ENCODE measurements around the gene STEAP3.

Gene STEAP3

DNA sequence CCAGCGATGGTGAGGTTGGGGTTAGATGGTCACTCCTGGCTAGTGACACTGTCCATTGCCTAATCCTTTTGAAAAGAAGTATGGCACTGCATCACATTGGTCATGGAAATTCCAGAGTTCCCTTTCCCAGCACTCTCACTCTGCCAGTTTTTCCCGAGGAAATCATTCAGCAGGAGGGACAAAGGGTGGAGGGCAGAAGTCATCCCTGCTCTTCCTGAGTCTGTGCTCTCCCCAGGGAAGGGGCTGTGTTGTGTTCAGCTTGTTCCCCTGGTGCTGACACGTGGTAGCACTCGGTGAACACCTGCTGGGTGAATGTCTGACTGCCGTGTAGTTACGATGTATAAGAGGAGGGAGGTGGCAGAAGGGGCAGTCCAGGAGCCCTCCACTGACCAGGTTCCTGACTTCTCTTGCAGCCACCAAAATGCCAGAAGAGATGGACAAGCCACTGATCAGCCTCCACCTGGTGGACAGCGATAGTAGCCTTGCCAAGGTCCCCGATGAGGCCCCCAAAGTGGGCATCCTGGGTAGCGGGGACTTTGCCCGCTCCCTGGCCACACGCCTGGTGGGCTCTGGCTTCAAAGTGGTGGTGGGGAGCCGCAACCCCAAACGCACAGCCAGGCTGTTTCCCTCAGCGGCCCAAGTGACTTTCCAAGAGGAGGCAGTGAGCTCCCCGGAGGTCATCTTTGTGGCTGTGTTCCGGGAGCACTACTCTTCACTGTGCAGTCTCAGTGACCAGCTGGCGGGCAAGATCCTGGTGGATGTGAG, 21.6 kb downstream of the STEAP3 start:
- in situ Hi-C loops (cut with MboI; ENCODE audit: low sequenced_read_pairs) = no loop called here

DNA sequence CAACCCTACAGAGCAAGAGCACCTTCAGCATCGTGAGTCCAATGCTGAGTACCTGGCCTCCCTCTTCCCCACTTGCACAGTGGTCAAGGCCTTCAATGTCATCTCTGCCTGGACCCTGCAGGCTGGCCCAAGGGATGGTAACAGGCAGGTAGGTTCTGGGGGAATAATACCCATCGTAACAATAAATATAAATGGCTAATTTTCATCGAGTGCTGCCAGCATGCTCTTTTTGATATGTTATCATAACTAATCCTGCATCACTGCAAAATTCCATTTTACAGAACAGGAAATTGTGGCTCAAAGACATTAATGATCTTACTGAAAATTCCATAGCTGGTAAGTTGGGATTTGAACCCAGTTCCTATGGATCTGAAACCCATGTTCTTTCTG, 22.2 kb downstream of the STEAP3 start:
- in situ Hi-C loops (cut with MboI; ENCODE audit: low sequenced_read_pairs) = no loop called here

DNA sequence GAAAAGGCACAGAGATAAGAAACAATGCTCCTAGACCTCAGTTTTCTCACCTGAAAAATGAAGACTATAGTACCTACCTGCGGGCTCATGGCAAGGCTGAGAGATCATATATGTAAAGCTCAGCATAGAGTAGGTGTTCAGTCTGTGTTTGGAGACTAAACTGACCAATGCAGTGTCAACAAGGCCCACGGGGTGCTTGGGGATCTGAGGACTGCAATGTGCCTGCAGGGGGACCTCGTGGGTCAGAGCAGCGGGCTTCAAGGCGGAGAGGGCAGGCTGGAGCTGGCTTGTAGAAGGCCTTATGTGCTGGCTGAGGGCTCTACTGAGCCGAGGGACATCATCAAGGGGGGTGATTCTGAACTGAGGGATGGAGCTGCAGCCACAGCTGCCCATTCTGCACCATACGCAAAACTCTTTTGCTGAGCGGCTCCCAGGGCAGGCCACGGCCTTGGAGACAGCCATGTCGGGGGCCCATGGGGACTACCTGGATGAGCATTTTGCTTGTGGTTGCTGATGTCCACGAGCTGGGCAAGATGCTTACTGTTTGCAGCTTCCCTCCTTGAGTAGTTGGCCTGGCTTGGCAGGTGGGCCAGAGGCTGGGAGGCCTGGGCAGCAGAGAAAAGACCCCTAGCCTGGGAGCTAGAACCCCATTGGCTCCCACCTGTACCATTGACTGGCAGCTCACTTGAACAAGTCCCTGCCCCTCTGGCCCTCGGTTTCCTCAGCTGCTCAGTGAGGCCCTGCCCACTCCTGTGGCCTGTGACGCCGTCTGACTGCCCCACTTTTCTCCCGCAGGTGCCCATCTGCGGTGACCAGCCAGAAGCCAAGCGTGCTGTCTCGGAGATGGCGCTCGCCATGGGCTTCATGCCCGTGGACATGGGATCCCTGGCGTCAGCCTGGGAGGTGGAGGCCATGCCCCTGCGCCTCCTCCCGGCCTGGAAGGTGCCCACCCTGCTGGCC, 23.5 kb downstream of the STEAP3 start:
- in situ Hi-C loops (cut with MboI; ENCODE audit: low sequenced_read_pairs) = no loop called here

DNA sequence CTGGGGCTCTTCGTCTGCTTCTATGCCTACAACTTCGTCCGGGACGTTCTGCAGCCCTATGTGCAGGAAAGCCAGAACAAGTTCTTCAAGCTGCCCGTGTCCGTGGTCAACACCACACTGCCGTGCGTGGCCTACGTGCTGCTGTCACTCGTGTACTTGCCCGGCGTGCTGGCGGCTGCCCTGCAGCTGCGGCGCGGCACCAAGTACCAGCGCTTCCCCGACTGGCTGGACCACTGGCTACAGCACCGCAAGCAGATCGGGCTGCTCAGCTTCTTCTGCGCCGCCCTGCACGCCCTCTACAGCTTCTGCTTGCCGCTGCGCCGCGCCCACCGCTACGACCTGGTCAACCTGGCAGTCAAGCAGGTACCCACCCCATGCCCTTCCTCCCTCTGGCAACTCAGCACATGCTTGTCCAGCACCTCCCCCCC, 24.2 kb downstream of the STEAP3 start:
- in situ Hi-C loops (cut with MboI; ENCODE audit: low sequenced_read_pairs) = no loop called here

DNA sequence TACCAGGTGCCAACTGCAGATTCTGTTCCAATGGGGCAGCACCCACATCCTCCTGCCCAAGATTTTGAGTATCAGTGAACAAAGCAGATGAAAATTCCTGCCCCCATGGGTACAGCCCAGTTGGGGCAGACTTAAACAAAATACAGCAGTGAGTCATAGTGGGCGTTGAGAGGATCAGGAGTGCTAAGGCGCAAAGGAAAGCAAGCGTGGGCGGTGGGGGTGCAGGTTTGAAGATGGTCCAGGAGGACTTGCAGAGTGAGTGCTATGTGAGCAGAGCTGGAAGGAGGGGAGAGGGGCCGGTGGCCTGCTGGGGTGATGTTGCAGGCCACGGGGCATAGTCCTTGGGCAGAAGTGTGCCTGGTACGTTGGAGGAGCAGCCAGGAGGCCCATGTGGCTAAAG, 24.7 kb downstream of the STEAP3 start:
- in situ Hi-C loops (cut with MboI; ENCODE audit: low sequenced_read_pairs) = no loop called here

DNA sequence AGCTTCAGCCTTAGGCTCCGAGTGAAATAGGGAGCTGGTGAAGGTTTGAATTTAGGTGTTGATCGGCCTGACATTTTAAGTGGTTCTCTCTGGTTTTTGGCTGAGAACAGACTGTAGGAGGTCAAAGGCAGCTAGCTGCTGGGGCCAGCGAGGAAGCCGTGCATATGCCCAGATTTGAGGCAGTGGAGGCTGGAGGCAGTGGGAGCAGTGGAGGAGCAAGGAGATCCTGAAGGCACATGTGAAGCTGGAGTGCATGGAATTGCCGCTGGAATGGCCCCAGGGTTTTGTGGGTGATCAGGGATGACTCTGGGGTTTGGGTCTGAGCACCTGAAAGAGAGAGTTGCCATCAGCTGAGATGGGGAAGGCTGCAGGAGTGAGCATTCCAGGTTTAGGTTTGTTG, 25.1 kb downstream of the STEAP3 start:
- in situ Hi-C loops (cut with MboI; ENCODE audit: low sequenced_read_pairs) = no loop called here

DNA sequence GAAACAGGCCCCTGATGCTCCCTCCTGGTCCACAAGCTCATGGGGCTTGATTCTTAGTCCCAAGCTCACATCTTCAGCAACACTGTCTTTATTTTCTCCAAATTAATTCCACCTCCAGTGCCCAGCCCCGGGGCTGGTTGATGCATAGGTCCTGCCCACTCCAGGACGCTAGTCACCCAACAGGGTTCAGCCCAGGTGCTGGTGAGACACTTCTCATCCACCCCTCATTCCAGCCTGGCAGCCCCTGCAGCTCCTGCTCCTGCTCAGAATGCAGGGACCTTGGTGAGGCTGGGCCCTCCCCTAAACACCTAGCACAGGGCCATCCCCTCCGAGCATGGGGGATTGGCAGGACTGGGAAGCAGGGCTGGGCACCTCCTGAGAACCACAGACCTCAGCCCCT, 25.7 kb downstream of the STEAP3 start:
- in situ Hi-C loops (cut with MboI; ENCODE audit: low sequenced_read_pairs) = no loop called here

DNA sequence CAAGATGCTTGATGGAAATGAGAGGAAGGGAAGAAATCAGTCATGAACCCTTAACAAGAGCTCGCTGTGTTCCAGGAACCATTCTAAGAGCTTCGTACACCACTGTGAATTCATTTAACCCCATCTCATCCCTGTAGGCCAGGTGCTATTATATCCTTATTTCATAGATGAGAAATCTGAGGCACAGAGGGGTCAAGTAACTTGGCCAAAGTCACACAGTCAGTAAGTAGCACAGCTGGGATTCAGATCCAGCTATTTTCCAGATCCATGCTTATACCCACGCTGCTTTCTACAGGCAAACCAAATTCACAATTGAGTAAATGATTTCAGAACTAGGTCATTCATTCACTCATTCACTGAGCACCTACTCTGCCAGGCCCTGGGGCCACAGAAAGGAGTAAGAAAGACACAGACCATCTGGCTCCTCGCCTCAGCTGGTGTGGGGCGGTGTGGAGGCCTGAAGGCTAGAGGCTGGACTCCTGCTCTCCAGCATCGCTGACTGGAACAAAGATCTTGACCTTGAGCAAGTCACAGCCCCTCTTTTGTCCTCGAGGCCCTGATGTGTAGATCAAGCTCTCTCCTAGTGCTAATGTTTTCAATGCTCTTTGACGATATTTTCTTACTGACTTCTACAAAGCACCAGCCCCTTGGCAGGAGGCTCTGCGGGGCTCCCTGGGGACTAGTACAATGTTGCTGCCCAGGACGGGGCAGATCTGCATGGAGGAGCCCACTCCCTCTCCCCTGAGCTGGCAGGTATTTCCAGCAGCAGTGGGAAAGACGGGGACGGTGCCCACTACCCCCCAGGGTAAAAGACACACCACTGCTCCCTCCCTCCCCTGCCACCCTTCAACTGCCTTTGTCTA, 26.5 kb downstream of the STEAP3 start:
- in situ Hi-C loops (cut with MboI; ENCODE audit: low sequenced_read_pairs) = no loop called here

DNA sequence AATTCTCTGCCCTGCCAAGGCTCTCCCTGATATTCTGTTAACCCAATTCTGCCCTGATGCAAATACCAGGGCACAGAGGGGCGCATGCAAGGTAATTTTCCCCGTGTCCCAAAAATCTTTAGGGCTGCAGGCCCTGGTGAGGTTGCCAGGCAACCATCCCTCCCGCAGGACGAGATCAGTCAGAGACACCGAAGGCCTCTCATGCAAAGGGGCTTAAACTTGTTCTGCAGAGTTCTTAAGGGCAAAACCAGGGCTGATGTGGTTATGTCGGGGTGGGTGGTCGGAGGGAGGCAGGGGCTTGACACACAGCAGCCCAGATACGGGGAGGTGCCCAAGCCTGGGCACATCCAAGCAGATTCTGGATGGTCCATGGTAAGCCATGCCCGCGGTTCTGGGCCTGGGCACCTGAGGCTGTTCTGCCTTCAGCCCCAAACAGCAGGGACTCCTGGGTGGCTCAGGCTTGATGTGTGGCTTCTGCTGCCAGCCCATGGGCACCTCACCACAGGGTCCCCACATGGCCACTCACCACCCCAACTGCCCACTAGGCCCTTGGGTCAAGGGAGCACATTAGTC, 27.2 kb downstream of the STEAP3 start:
- in situ Hi-C loops (cut with MboI; ENCODE audit: low sequenced_read_pairs) = no loop called here

DNA sequence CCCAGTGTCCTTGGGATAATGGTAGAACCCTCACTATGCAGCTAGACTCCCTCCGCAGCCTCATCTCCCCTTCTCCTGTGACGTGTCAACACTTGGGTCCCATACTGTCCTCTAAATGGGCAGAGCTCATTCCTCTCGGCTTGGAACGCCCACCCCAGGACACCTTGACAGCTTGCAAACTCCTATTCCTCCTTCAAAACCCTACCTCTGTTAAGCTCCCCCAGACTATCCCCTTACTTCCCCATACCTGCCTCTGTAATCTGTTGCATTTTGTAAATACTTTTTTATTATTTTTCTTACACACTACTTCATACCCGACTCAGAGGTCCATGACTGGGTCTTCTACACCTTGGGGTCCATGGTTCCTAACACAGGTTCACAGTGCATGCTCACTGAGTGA, 28.0 kb downstream of the STEAP3 start:
- in situ Hi-C loops (cut with MboI; ENCODE audit: low sequenced_read_pairs) = no loop called here

DNA sequence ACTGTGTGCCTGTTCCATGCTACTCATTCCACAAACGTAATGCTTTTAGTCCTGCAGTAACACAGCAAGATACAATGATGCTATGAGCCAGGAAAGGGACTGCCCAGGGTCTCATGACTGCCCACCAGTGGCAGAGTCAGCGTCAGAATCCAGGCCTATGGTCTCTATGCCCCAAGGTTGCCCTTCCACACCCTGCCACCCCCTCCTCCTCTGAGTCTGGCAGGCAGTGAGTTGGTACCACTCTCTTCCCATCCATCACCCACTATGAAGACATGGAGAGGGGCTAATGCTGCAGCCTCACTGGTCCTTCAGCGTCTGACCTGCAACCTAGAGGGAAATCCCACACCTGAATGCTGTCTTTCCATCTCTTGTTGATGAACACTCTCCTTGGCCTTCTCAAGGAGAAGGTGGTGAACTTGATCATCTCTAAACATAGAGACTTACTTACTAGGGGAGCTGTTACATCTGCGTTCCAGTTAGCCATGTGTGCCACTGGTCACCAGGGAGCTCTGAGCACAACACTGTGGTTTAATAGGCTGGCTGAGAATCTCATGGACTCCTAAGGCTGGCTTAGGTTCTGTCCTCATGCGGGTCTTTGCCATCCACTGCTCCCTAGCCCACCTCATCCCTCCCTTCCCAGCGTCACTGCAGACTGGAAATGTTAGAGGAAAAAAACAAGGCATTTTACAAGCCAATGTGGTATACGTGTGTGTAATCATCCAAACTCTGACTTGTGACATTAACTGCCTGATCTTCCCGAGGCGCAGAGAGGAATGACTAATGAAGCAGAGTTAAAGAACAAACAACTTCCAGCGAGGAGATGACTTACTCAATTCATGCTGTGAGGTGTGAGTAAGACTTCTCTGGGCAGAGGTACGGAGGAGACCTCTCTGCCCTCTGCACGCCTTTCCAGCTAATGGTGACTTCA, 28.8 kb downstream of the STEAP3 start:
- in situ Hi-C loops (cut with MboI; ENCODE audit: low sequenced_read_pairs) = no loop called here

DNA sequence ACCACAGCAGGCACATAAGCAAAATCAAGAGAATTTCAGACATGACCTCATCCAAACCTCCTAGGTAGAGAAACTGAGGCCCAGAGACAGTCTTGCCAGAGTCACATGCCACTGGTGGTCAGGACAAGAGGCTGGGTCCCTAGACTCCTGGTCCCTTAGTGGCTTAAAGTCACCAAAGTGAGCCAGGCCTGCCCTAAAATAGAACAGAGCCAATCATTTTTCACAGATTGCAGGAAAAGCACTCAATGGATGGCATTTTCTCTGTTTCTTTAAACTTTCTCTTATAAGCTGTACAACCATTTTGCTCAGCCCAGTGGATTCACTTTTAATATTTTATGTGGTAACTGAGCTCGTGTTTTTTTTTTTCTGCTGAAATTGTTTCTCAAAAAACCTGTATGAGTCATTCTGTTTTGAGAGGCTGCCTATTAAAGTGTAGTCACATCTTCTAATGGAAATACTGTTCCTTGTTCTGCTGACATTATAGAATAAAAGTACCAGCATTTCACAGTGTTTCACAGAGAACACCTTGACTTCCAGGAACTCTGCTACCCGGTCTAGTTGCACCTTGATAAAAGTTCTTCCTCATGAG, 29.6 kb downstream of the STEAP3 start:
- in situ Hi-C loops (cut with MboI; ENCODE audit: low sequenced_read_pairs) = no loop called here

DNA sequence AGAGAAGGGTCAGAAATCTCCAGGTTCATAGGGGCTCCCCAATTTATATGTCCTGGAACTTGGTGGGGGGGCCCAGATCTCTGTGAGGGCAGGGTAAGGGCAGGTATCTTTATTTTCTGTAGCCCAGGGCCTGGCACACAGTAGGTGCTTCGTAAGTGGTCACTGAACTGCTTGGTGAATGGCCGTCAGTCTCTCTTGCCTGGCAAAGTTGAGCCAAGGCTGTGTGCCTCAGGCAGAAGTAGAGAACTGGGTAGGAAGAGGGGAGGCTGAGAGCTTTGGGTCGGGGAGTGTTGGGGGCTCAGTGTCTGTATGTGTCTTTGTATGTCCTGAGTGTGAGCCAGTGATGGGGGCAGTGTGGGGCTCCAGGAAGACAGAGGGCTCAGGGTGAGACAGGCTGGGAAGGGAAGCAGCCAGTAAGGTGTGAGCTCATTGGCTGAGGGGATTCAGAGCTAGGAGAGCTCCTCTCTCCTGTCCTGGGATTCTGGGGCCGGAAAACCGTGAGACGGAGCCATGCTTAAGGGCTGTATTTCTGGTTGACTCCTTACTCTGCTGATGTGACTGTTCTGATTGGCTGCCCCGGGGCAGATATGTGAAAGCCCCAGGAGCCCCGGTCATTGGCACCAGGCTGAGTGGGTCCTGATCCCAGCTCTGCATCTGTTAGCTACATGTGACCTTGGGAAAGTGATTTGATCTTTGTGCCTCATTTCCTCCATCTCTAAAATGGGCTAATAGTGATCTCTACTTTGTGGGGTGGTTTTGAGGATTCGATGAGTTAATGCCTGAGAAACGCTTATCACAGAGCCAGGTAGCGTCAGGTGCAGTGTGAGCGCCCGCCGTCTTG, 30.3 kb downstream of the STEAP3 start:
- in situ Hi-C loops (cut with MboI; ENCODE audit: low sequenced_read_pairs) = no loop called here

DNA sequence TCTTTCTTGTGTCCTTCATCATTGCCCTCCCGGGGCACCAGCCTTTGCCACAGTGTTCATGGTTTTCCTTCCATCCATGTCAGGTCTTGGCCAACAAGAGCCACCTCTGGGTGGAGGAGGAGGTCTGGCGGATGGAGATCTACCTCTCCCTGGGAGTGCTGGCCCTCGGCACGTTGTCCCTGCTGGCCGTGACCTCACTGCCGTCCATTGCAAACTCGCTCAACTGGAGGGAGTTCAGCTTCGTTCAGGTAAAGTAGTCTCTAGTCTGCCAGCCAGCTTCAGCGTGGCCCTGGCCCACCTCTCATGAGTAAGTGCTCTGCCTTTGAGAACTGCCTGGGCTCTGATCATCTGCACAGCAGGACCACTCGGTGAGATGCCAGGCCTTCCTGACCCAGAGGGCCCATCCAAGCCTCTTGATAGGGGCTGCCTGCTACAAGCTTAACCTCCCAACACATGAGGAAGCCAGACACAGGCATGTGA, 31.0 kb downstream of the STEAP3 start:
- in situ Hi-C loops (cut with MboI; ENCODE audit: low sequenced_read_pairs) = no loop called here

DNA sequence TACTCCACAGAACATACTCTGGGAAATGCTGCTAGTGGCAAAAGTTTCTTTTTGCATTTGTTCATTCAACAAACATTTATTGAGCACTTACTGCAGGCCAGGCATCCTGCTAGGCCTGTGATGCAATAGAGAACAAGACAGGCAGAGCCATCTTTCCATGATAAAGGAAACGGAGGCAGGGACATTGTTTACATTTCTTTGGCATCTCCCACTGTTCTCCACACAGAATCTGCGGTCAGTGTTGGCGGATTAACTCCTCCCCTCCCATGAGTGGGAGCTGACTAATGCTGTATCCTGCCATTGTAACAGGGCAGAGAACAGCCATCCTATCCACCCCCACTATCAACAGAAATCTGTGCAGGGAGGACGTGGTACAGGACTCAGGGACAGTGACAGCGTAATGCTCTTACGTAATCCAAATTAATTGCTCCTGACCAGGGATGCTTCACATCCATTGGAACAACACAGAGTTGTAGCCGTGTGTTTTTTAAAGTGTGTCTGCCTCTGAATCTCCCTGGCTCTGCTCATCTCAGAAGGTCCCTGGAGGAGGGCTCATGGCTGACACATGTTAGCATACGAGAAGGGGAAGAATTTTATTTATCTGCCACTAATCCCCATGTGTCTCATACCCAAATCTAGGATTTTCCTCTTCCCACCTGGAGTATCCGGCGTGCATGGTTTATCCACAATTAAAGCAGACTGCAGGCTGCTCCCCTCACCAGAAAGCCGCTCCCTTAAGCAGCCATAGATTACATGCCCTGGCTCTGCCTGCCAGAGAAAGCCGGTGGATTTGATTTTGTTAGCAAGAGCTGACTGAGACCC, 32.3 kb downstream of the STEAP3 start:
- in situ Hi-C loops (cut with MboI; ENCODE audit: low sequenced_read_pairs) = no loop called here

DNA sequence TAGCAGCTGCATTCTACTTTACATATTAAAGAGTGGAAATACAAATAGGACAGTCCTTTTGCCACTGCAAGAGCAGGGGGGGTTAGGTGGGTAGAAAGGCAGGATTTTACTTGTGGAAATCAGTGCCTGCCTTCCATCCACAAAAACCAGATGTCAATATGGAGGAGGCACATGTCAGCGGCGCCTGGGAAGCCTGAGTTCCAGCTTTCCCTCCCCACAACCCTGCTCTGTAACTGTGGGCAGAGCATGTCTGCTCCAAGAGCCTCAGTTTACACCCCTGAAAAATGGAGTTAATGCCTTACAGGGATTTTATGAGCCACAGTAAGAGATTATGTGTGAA, 32.9 kb downstream of the STEAP3 start:
- in situ Hi-C loops (cut with MboI; ENCODE audit: low sequenced_read_pairs) = no loop called here

DNA sequence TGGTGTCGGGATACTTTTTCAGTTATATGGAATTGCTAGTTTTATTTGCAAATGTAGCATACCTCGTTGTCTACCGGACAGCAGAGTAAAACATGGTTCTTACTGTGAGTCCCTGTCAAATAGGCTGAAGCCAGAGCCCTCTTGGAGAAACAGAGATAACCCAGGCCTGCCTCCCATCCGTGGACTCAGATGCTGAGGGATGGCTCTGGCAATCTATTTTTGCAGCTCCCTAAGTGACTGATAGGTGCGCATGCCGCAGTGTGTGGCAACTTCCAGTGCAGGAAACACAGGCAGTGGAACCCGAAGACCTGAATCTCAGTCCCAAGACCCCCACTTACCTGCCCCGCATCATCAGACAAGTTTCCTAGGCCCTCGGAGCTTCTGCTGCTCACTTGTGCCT, 33.6 kb downstream of the STEAP3 start:
- in situ Hi-C loops (cut with MboI; ENCODE audit: low sequenced_read_pairs) = no loop called here
